ENCODE data around the gene ST8SIA1. TPM values are rescaled to one million over a fixed set of nuclear protein-coding genes. Genes with fewer than 3 reads are reported as not detected.

The ST8SIA1 gene
- total and polyA plus RNA-seq, 2 of the 4 experiments (the other 2 are of a cell fraction): not detected

GRCh38 chr12:22361785-22362184, 27.3 kb upstream of the ST8SIA1 start:
- no peak overlapping the region for H2BK15ac ChIP-seq (ENCODE audit: low read depth, low read length)
- H4K5ac ChIP-seq (ENCODE audit: low read depth, low read length): no peak overlapping the region
- DNase-seq (no peak), ATAC-seq (ENCODE audit: low read depth) (no peak)
- no peak overlapping the region for H3K27ac ChIP-seq (ENCODE audit: insufficient read depth, low read length)
- in situ Hi-C loops (cut with MboI; ENCODE audit: low sequenced_read_pairs): no loop called here
- H2BK5ac ChIP-seq (ENCODE audit: low read depth, low read length, poor library complexity, severe bottlenecking): no peak overlapping the region
- no peak overlapping the region for H4K91ac ChIP-seq (ENCODE audit: insufficient read depth, low read depth, low read length)
- H2BK20ac ChIP-seq (ENCODE audit: low read depth, low read length): no peak overlapping the region
- H3K4me3 ChIP-seq (ENCODE audit: insufficient read depth, low read depth, low read length): no peak overlapping the region
- H2AK9ac ChIP-seq (replicated peaks; ENCODE audit: low read depth, low read length, poor library complexity): no peak overlapping the region
- no peaks in the 10 kb centered on the region for H3K79me1 ChIP-seq (ENCODE audit: low read depth in 1 of 2, low read length in 2 of 2)
- no peaks in the 10 kb centered on the region for H3K4me1 ChIP-seq (ENCODE audit: control insufficient read depth, insufficient read depth, low read length)
- no CpG with 5 or more reads among the region's 4 CpGs for WGBS, 2 experiments (ENCODE audit: extremely low coverage in 2 of 2, insufficient read length in 1 of 2)
- dilution Hi-C loops (cut with HindIII; ENCODE audit: low sequenced_read_pairs, unreplicated experiment): no loop called here
- H3K18ac ChIP-seq (ENCODE audit: low read depth, low read length): no peak overlapping the region
- no peak overlapping the region for H3K14ac ChIP-seq (replicated peaks; ENCODE audit: low read depth, low read length)
- no peak overlapping the region for H2AK5ac ChIP-seq (ENCODE audit: low read depth, low read length)
- no peak overlapping the region for H3K56ac ChIP-seq (ENCODE audit: extremely low read depth, insufficient read depth, low read length)
- no TSS peak for BruUV-seq (replicated peaks)
- no peak overlapping the region for H2BK120ac ChIP-seq (ENCODE audit: low read depth, low read length)
- POLR2A ChIA-PET (ENCODE audit: unreplicated experiment): no interaction called here
- H3K9ac ChIP-seq (ENCODE audit: low read depth, low read length): no peak overlapping the region
- no peaks in the 10 kb centered on the region for H4K20me1 ChIP-seq (ENCODE audit: insufficient read depth, low read length)
- intact Hi-C loops (cut with micrococcal nuclease): no loop called here
- TF ChIP-seq NFE2L2 (IDR thresholded peaks at IDR 0.05; ENCODE audit: low read depth, low read length) (no peak), RCOR1 (IDR thresholded peaks at IDR 0.05; ENCODE audit: insufficient replicate concordance, low read length) (no peak), RFX5 (IDR thresholded peaks at IDR 0.05; ENCODE audit: low read depth, low read length) (no peak), RAD21 (IDR thresholded peaks at IDR 0.05; ENCODE audit: low read length) (no peak), MAFK (IDR thresholded peaks at IDR 0.05; ENCODE audit: low read depth, low read length) (no peak), ELK1 (IDR thresholded peaks at IDR 0.05; ENCODE audit: borderline replicate concordance, low read depth, low read length) (no peak), BHLHE40 (IDR thresholded peaks at IDR 0.05; ENCODE audit: low read depth, low read length) (no peak), CHD1 (IDR thresholded peaks at IDR 0.05; ENCODE audit: low read depth, low read length) (no peak), CTCF (conservative IDR thresholded peaks at IDR 0.05; ENCODE audit: low read depth, low read length) (no peak), MAZ (IDR thresholded peaks at IDR 0.05; ENCODE audit: borderline replicate concordance, low read depth, low read length) (no peak), SMC3 (IDR thresholded peaks at IDR 0.05; ENCODE audit: low read depth, low read length) (no peak), CEBPB (IDR thresholded peaks at IDR 0.05; ENCODE audit: low read depth, low read length) (no peak), USF2 (IDR thresholded peaks at IDR 0.05; ENCODE audit: low read depth, low read length) (no peak), POLR2A (IDR thresholded peaks at IDR 0.05; ENCODE audit: low read depth, low read length) (no peak), MXI1 (IDR thresholded peaks at IDR 0.05; ENCODE audit: borderline replicate concordance, low read depth, low read length) (no peak), FOS (IDR thresholded peaks at IDR 0.05; ENCODE audit: low read depth, low read length) (no peak)
- H2AFZ ChIP-seq (replicated peaks; ENCODE audit: low read length, poor library complexity): no peak overlapping the region
- no peak overlapping the region for H4K8ac ChIP-seq (ENCODE audit: low read depth in 2 of 2, low read length in 2 of 2)
- no peak overlapping the region for H3K4ac ChIP-seq (ENCODE audit: low read depth, low read length)
- CTCF ChIA-PET: no interaction called here
- no peak overlapping the region for H3K4me2 ChIP-seq (ENCODE audit: low read depth, low read length)
- no peaks in the 10 kb centered on the region for H3K9me1 ChIP-seq (ENCODE audit: insufficient read depth, low read length)
- H3K9me3 ChIP-seq (ENCODE audit: control insufficient read depth, insufficient read depth, low read length): no peaks in the 10 kb centered on the region
- H3K23ac ChIP-seq (ENCODE audit: low read depth, low read length): no peak overlapping the region
- H3K27me3 ChIP-seq (ENCODE audit: control insufficient read depth, insufficient read depth, low read length): no peaks in the 10 kb centered on the region
- no peaks in the 10 kb centered on the region for H3K36me3 ChIP-seq (ENCODE audit: control insufficient read depth, insufficient read depth, low read length)
